Activated CD4-positive, alpha-beta T cell treated with anti-CD3 and anti-CD28 coated beads for 24 hours (primary cell): ENCODE data around the gene MGLL.

Experiments
- DNase-seq, 2 donors: peaks; one replicate each; pipeline ENCODE4 v3.0.0-alpha.2; 2020; ENCODE audit warnings: low read depth in 2 of 2

Gene MGLL

GRCh38 chr3:127835993-127836882, 13.9 kb upstream of the MGLL start:
- DNase-seq = no peak

DNA sequence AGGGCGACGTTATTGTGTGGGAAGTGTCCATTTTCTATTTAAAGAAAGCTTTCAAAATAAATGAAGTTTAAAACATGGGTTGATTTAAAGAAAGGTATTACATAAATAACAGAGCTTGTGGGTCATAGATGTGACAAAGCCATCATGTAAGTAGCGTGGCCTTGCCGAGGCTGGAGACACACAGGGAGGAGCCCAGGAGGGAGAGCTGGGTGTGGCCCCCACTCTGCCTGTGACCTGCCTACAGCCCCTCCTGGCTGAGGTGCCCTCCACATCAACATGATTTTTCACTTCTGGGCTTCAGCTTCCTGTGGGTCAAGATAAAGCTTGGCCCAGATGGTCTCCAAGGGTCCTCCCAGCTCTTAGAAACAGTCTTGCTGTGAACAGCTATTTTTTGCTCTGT, 12.5 kb upstream of the MGLL start:
- no peak for DNase-seq

- no peak for DNase-seq
These were observed 11.1 kb upstream of the MGLL start for GRCh38 chr3:127833281-127834032.

DNA sequence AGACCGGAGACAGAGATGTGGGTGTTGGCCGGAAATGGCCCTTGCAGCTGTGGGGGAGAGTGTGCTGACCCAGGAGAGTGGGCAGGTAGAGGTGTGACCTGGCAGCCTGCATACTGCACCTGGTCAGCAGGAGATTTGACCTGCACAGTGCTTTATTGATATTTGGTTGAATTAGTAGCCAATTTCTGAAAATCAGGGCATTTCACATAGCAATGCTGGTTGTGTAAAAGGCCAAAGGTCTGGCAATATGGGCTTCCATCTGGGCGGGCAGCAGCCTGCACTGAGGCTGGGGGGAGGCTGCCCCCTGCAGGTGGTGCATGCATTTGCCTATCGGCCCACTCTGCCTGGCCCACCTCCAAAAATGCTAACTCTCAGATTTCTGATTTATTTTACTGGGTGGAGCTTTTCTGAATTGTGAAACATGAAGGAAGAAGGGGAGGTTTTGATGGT, 9.4 kb upstream of the MGLL start:
- DNase-seq = no peak

GRCh38 chr3:127829537-127829936, 7.2 kb upstream of the MGLL start:
- DNase-seq = no peak

GRCh38 chr3:127827808-127828207, 5.5 kb upstream of the MGLL start:
- no peak for DNase-seq

DNA sequence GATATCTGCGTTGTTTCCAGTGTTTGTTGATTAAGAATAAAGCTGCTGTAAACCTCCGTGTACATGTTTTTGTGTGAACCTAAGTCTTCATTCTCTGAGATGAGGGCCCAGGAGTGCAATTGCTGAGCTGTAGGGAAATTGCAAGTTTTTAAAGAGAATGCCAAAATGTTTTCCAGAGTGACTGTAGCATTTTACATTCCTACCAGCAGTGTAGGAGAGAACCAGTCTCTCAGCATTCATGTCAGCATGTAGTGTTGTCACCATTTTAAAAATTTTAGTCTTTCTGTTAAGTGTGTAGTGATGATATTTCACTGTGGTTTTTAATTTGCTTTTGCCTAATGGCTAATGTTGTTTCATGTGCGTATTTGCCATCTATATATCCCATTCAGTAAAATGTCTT, 3.4 kb upstream of the MGLL start:
- no peak for DNase-seq

GRCh38 chr3:127824151-127824825, 2.0 kb upstream of the MGLL start:
- no peak for DNase-seq

- no peak for DNase-seq
These were observed 1.1 kb upstream of the MGLL start for GRCh38 chr3:127823426-127823857.

DNA sequence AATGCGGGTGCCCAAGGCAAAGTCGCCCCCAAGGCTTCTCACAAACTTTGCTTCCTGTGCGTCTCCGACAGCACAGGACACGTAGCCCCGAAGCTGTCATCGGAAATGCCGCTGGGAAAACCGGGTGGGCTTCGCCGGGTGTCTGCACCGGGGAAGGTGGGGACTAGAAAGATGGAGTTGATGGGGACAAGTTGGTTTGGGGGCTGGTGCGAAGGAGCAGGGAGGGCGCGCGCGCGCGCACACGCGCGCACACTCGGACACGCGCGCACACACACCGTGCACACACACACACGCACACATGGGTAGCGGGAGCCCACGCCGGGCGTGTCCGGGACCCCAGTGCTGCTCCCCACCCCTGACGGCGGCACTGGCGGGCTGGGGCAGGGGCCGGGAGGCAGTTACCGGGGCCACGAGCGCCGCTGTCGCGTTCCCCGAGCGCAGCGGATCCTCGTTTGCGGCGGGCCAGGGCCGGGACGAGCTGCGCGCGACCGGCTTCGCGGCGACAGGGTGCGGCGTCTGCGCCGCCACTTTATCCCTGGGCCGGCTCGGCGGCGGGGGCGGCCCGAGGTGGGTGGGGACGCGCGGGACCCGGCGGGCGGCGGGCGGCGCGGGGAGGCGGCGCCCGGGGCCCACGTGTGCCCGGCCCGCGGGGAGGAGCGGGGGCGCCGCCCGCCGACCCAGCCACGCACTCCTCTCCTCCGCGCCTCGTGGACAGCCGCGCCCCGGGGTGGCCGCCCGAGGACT, 539 bp upstream of the MGLL start:
- DNase-seq = no peak

GRCh38 chr3:127821394-127821793, 921 bp downstream of the MGLL start:
- no peak for DNase-seq

DNA sequence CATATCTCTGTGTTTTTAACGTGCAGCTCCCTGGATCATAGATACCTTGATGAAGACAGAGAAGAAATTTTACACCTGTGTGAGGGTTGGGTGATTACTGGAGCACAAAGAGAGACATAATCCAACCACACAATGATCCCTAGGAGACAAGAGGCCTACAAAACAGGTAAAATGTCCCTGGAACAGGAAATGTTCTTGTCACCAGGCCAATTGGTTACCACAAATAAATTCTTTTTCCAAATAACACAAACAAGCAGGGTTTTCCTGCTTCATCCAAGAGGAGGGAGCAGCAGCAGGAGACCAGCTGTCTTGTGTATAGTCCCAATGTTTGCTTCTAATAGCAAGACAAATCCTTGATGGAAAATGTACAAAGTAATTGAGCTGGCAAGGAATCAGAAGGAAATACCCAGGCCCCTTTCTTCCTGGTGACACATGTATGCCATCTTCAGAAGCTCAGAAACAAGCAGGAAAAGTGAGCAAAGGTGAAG, 1.4 kb downstream of the MGLL start:
- DNase-seq = no peak

GRCh38 chr3:127820221-127820825, 2.0 kb downstream of the MGLL start:
- DNase-seq = no peak

- DNase-seq = no peak
These were observed 2.7 kb downstream of the MGLL start for GRCh38 chr3:127819656-127820055.

DNA sequence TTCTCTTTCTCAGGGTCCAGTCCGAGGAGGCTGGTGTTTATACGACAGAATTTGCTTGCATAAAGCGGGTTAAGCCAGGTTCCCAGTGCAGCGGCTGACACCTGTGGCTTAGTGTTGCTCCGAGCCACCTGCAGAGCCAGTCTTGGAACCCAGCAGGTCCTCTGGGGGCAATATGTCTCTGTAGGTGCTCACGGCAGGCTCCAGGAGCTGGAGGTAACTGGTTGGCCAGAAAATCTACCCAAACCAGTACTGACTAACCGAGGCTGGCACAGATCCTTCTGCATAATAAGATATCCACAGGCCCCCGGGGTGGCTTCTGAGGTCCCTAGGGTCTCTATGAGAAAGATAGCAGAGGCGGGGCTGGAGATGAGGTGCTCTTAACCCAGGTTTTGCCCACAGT, 3.2 kb downstream of the MGLL start:
- no peak for DNase-seq

DNA sequence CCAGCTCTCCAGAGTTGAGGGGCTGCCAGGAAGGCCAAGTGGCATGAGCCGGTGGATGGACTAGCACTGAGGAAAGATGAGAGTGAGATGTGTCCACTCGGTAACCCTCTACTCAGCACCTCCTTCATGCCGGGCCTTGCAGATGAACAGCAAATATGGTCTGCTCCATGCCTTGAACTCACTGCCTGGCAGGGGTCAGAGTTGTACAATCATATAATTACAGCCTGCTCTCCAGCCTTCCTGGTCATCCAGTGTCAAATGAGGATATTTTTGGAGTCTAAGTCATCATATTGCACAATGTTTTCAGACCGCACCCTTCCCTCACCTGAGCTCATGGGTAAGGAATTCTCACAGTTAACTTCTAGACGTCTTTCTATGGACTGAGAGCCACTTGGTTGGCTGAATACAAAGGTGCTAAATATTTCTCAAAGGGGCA, 4.9 kb downstream of the MGLL start:
- no peak for DNase-seq

- DNase-seq = no peak
These were observed 5.4 kb downstream of the MGLL start for GRCh38 chr3:127816783-127817405.

GRCh38 chr3:127815641-127816605, 6.4 kb downstream of the MGLL start:
- no peak for DNase-seq

DNA sequence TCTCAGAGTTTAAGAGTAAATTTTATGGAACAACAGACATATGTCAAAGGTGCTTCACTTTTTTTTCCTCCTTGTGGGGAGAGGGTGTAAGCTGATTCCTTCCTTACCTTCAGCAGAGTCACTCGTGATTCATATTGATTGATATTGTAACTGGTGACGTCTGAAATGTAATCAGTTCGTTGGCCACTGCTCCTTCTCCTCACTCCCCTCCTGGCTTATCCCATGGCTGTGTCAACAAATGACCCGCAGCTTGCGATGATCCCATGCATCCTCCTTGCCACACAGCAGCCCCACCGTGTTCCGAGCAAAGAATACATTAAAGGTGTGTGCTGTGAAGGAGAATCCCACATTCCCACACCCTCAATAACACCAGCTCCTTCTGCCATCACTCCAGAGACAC, 7.3 kb downstream of the MGLL start:
- no peak for DNase-seq
